ENCODE results near the gene SERINC4. TPM values are rescaled to one million over a fixed set of nuclear protein-coding genes. Genes with fewer than 3 reads are reported as not detected.
"Not testable (repeated sequence)": the region's sequence is repeated elsewhere in the genome, so short reads cannot be mapped to it uniquely, and the experiment has no call there.

SERINC4 gene
- total and polyA plus RNA-seq, 2 of the 4 experiments (the other 2 are of a cell fraction), result under 0.01 to 0.09 TPM

- Histone ChIP-seq H4K5ac (ENCODE audit: low read depth, low read length) (peak within 1 kb of the TSS; percentile 87), H3K79me1 (ENCODE audit: low read depth in 1 of 2, low read length in 2 of 2) (peaks cover 0 to 28% of the 10 kb centered on the region in 2 experiments; a peak in 2 of 4 replicates), H4K8ac (ENCODE audit: low read depth in 2 of 2, low read length in 2 of 2) (peak within 1 kb of the TSS; percentile 72 to 90; a peak in 3 of 4 replicates), H3K4me3 (ENCODE audit: insufficient read depth, low read depth, low read length) (peak within 1 kb of the TSS; percentile 96), H2AK9ac (replicated peaks; ENCODE audit: low read depth, low read length, poor library complexity) (peak within 1 kb of the TSS; percentile 95), H3K56ac (ENCODE audit: extremely low read depth, insufficient read depth, low read length) (peak within 1 kb of the TSS; percentile 72), H2BK120ac (ENCODE audit: low read depth, low read length) (peak within 1 kb of the TSS; percentile 32), H2AFZ (replicated peaks; ENCODE audit: low read length, poor library complexity) (peak within 1 kb of the TSS; percentile 90), H3K27ac (ENCODE audit: insufficient read depth, low read length) (peak within 1 kb of the TSS; percentile 98), H3K14ac (replicated peaks; ENCODE audit: low read depth, low read length) (peak within 1 kb of the TSS; percentile 93), H4K91ac (ENCODE audit: insufficient read depth, low read depth, low read length) (peak within 1 kb of the TSS; percentile 56), H3K9ac (ENCODE audit: low read depth, low read length) (peak within 1 kb of the TSS; percentile 96), H3K4ac (ENCODE audit: low read depth, low read length) (peak within 1 kb of the TSS; percentile 91), H2AK5ac (ENCODE audit: low read depth, low read length) (peak within 1 kb of the TSS; percentile 67), H4K20me1 (ENCODE audit: insufficient read depth, low read length) (peaks cover 44% of the 10 kb centered on the region), H2BK5ac (ENCODE audit: low read depth, low read length, poor library complexity, severe bottlenecking) (peak within 1 kb of the TSS; percentile 97), H3K23ac (ENCODE audit: low read depth, low read length) (peak within 1 kb of the TSS; percentile 91), H3K4me2 (ENCODE audit: low read depth, low read length) (peak within 1 kb of the TSS; percentile 97), H3K18ac (ENCODE audit: low read depth, low read length) (peak within 1 kb of the TSS; percentile 21; the same call in 1 of the 2 replicates)
- intact Hi-C loops (cut with micrococcal nuclease); H3K4me1 ChIP-seq (ENCODE audit: control insufficient read depth, insufficient read depth, low read length); BruUV-seq (replicated peaks); H2BK20ac ChIP-seq (ENCODE audit: low read depth, low read length); H3K9me3 ChIP-seq (ENCODE audit: control insufficient read depth, insufficient read depth, low read length); H3K36me3 ChIP-seq (ENCODE audit: control insufficient read depth, insufficient read depth, low read length); in situ Hi-C loops (cut with MboI; ENCODE audit: low sequenced_read_pairs); H2BK15ac ChIP-seq (ENCODE audit: low read depth, low read length); H3K27me3 ChIP-seq (ENCODE audit: control insufficient read depth, insufficient read depth, low read length); dilution Hi-C loops (cut with HindIII; ENCODE audit: low sequenced_read_pairs, unreplicated experiment); H3K9me1 ChIP-seq (ENCODE audit: insufficient read depth, low read length): not testable (repeated sequence)
- ChIA-PET CTCF (interaction anchor here (1.4 kb wide), 1 partner anchor 13 kb away, joined by 5 read pairs; no protein-coding TSS in a partner anchor), POLR2A (ENCODE audit: unreplicated experiment) (interaction anchor here (1.0 kb wide), 1 partner anchor 48 kb away, joined by 3 read pairs; no protein-coding TSS in a partner anchor)
- TF ChIP-seq MAZ (IDR thresholded peaks at IDR 0.05; ENCODE audit: borderline replicate concordance, low read depth, low read length) (peak; percentile 85; the same call in 1 of the 2 replicates), FOS (IDR thresholded peaks at IDR 0.05; ENCODE audit: low read depth, low read length) (0 out of 2 replicates have a peak, but pooled peaks have one; percentile 15), POLR2A (IDR thresholded peaks at IDR 0.05; ENCODE audit: low read depth, low read length) (peak; percentile 92), MXI1 (IDR thresholded peaks at IDR 0.05; ENCODE audit: borderline replicate concordance, low read depth, low read length) (peak; percentile 40; the same call in 1 of the 2 replicates), RAD21 (IDR thresholded peaks at IDR 0.05; ENCODE audit: low read length) (0 out of 2 replicates have a peak, but pooled peaks have one; percentile 3)
- WGBS, 2 experiments (ENCODE audit: extremely low coverage in 2 of 2, insufficient read length in 1 of 2), result 0% methylated on average over 52 of the region's 84 CpGs; no CpG with 5 or more reads in 1 of the 2 experiments
- ATAC-seq (ENCODE audit: low read depth) (peak; percentile 98), DNase-seq (peak; percentile 87)
Observed at GRCh38 chr15:43746245-43746902, 53.6 kb downstream of the SERINC4 start, which contains the start of gene PDIA3. Gene PDIA3, plus strand, starts transcription at chr15:43746438. Its CDS starts 102 bp downstream, at chr15:43746540.

Small RNA genes within 50 kb of the gene (microRNA-seq; reads per million reads assigned to microRNA genes)
- gene MIR1282 (ENCODE audit: insufficient read depth in 1 of 2, insufficient read length in 1 of 2, unreplicated experiment in 1 of 2), result 0 reads per million in 2 experiments

Small RNA genes within 50 kb of the gene (small RNA-seq; reads per million reads assigned to genes)
- 0 reads per million in 5 experiments for gene MIR1282

Other genes starting within 250 kb of the SERINC4 start
- gene PPIP5K1, start 210.0 kb downstream of the SERINC4 start, total RNA-seq (2012; rRNA removed), result 10.0 and 12.7 TPM in 2 replicates
- 14.2 and 15.2 TPM in 2 replicates for gene PPIP5K1, start 210.0 kb downstream of the SERINC4 start, polyA plus RNA-seq (2012; rRNA removed)
- gene CKMT1B, start 206.2 kb downstream of the SERINC4 start, total RNA-seq (2012; rRNA removed), result not detected in 2 replicates
- gene CKMT1B, start 206.2 kb downstream of the SERINC4 start, polyA plus RNA-seq (2012; rRNA removed), result 0.07 TPM in 1 of 2 replicates, not detected in the other
- not detected in 2 replicates for gene STRC, start 181.4 kb downstream of the SERINC4 start, total RNA-seq (2012; rRNA removed)
- 0.20 TPM in 1 of 2 replicates, not detected in the other for gene STRC, start 181.4 kb downstream of the SERINC4 start, polyA plus RNA-seq (2012; rRNA removed)
- 0.28 and 11.3 TPM in 2 replicates for gene CATSPER2, start 151.4 kb downstream of the SERINC4 start, total RNA-seq (2012; rRNA removed)
- gene CATSPER2, start 151.4 kb downstream of the SERINC4 start, polyA plus RNA-seq (2012; rRNA removed), result 0.41 and 0.85 TPM in 2 replicates
- not detected in 2 replicates for gene CKMT1A, start 106.4 kb downstream of the SERINC4 start, total RNA-seq (2012; rRNA removed)
- gene CKMT1A, start 106.4 kb downstream of the SERINC4 start, polyA plus RNA-seq (2012; rRNA removed), result not detected in 2 replicates
- 103 and 155 TPM in 2 replicates for gene PDIA3, start 53.8 kb downstream of the SERINC4 start, total RNA-seq (2012; rRNA removed)
- 396 and 980 TPM in 2 replicates for gene PDIA3, start 53.8 kb downstream of the SERINC4 start, polyA plus RNA-seq (2012; rRNA removed)
- 1.6 and 1.7 TPM in 2 replicates for gene ELL3, start 23.3 kb downstream of the SERINC4 start, total RNA-seq (2012; rRNA removed)
- gene ELL3, start 23.3 kb downstream of the SERINC4 start, polyA plus RNA-seq (2012; rRNA removed), result 1.2 and 1.3 TPM in 2 replicates
- 157 and 526 TPM in 2 replicates for gene SERF2, start 7.9 kb downstream of the SERINC4 start, total RNA-seq (2012; rRNA removed)
- 2,187 and 2,655 TPM in 2 replicates for gene SERF2, start 7.9 kb downstream of the SERINC4 start, polyA plus RNA-seq (2012; rRNA removed)
- gene HYPK, start 379 bp upstream of the SERINC4 start, total RNA-seq (2012; rRNA removed), result 1.4 and 5.3 TPM in 2 replicates
- gene HYPK, start 379 bp upstream of the SERINC4 start, polyA plus RNA-seq (2012; rRNA removed), result 7.2 and 9.1 TPM in 2 replicates
- 28.5 and 32.2 TPM in 2 replicates for gene MFAP1, start 24.5 kb upstream of the SERINC4 start, total RNA-seq (2012; rRNA removed)
- 20.8 and 21.6 TPM in 2 replicates for gene MFAP1, start 24.5 kb upstream of the SERINC4 start, polyA plus RNA-seq (2012; rRNA removed)
- 25.8 and 28.9 TPM in 2 replicates for gene WDR76, start 26.8 kb upstream of the SERINC4 start, total RNA-seq (2012; rRNA removed)
- gene WDR76, start 26.8 kb upstream of the SERINC4 start, polyA plus RNA-seq (2012; rRNA removed), result 4.7 and 4.8 TPM in 2 replicates

All from IMR-90 (cell line).